K562 (cell line): ENCODE results near the gene RYR3. TPM values are rescaled to one million over a fixed set of nuclear protein-coding genes. Genes with fewer than 3 reads are reported as not detected.
A peak's percentile ranks its signal among the peaks of the same experiment; 100 is the strongest.

ENCODE experiments used
- ATAC-seq: fragments of 200-7000 bp; cut with Tn5 transposase; 3 replicates; pipeline ENCODE4 v1.9.1; 2020; ENCODE audit warnings: moderate library complexity
- BruUV-seq: library from RNA; stranded (reverse); fragments of 400-500 nt; replicated peaks from 2 replicates; lab custom pipeline; 2021; lab: Mats Ljungman, UMichigan
- CTCF ChIA-PET: fragments of 300-600 bp; formaldehyde crosslinking; extraction: SDS; loops from one replicate; lab custom pipeline; 2021; ENCODE audit warnings: low intra/inter-chr PET ratio; lab: Yijun Ruan, JAX
- POLR2A ChIA-PET: fragments of 300-600, 350-650 bp; sonication (Branson Sonifier 250); formaldehyde crosslinking; extraction: SDS; loops from one replicate; lab custom pipeline; 2021; ENCODE audit warnings: antibody characterized with exemption, inconsistent platforms; lab: Yijun Ruan, JAX
- DNase-seq, 4 experiments: peaks; one replicate each; pipeline versions ENCODE4 v3.0.0 to v3.0.0-alpha.2; 2011 to 2018; ENCODE audit warnings: low spot score in 3 of 4, mixed read lengths in 3 of 4; ENCODE audit errors: extremely low read depth in 1 of 4
- FAIRE-seq: peaks from 2 replicates; lab custom pipeline; 2011; peaks lifted over from hg19 to GRCh38; lab: Jason Lieb, UNC
- H2AFZ ChIP-seq: 2 replicates; pipeline ENCODE4 v1.6.0; 2011; ENCODE audit warnings: low read depth, low read length, control low read depth, inconsistent platforms
- H3K27ac ChIP-seq: fragments of 200-600 bp; 3 replicates; pipeline ENCODE4 v1.8.0; 2011; ENCODE audit warnings: low read depth, mild to moderate bottlenecking, control low read depth, inconsistent platforms, low read length, moderate library complexity, mixed read lengths; ENCODE audit errors: extremely low read depth
- H3K27me3 ChIP-seq, 2 experiments: fragments of 300-600 bp in 1 of 2; 2 replicates in 1 of 2; 3 replicates in 1 of 2; pipeline versions ENCODE4 v1.6.0 to v1.8.0; 2011; ENCODE audit warnings: inconsistent platforms in 2 of 2, low read length in 2 of 2, mild to moderate bottlenecking in 1 of 2, mixed read lengths in 1 of 2, moderate library complexity in 1 of 2; ENCODE audit not compliant: control insufficient read depth in 2 of 2, insufficient read depth in 2 of 2
- H3K36me3 ChIP-seq: fragments of 300-600 bp; 3 replicates; pipeline ENCODE4 v1.8.0; 2011; ENCODE audit warnings: mild to moderate bottlenecking, low read length, inconsistent platforms; ENCODE audit not compliant: control insufficient read depth, insufficient read depth
- H3K4me1 ChIP-seq, 2 experiments: fragments of 200-600 bp in 1 of 2; replicated peaks in 1 of 2; 2 replicates in 1 of 2; 3 replicates in 1 of 2; pipeline versions ENCODE4 v1.5.1 to v1.8.0; 2011; ENCODE audit warnings: inconsistent platforms in 2 of 2, low read length in 2 of 2, mild to moderate bottlenecking in 1 of 2, mixed read lengths in 1 of 2, moderate library complexity in 1 of 2; ENCODE audit not compliant: control insufficient read depth in 2 of 2, insufficient read depth in 2 of 2
- H3K4me2 ChIP-seq: 2 replicates; pipeline ENCODE4 v1.6.1; 2011; ENCODE audit warnings: low read length, control low read depth, inconsistent platforms, mixed read lengths; ENCODE audit not compliant: insufficient read depth
- H3K4me3 ChIP-seq: fragments of 200-600 bp; sonication (generic), shearing (Covaris generic); 2 replicates; pipeline ENCODE4 v1.5.1; 2016; ENCODE audit warnings: control low read depth, inconsistent platforms
- H3K79me2 ChIP-seq: fragments of 200-600 bp; 3 replicates; pipeline ENCODE4 v1.8.0; 2011; ENCODE audit warnings: low read length, inconsistent platforms; ENCODE audit not compliant: control insufficient read depth, insufficient read depth
- H3K9ac ChIP-seq, 2 experiments: 2 replicates each; pipeline versions ENCODE4 v1.6.0 to v1.6.1; 2011; ENCODE audit warnings: low read depth in 2 of 2, low read length in 2 of 2, control low read depth in 1 of 2, inconsistent platforms in 1 of 2, mild to moderate bottlenecking in 1 of 2, mixed read lengths in 1 of 2; ENCODE audit not compliant: insufficient read depth in 1 of 2
- H3K9me1 ChIP-seq: one replicate; pipeline ENCODE4 v1.6.0; 2011; ENCODE audit warnings: inconsistent platforms, mild to moderate bottlenecking, low read length, moderate library complexity; ENCODE audit not compliant: control insufficient read depth, insufficient read depth
- H3K9me3 ChIP-seq: replicated peaks from 2 replicates; pipeline ENCODE4 v1.5.1; 2011; ENCODE audit warnings: low read depth, low read length, inconsistent platforms; ENCODE audit not compliant: control insufficient read depth, insufficient read depth
- H4K20me1 ChIP-seq: replicated peaks from 2 replicates; pipeline ENCODE4 v1.6.1; 2011; ENCODE audit warnings: low read length, inconsistent platforms, mixed read lengths; ENCODE audit not compliant: control insufficient read depth, insufficient read depth
- PRPF4 ChIP-seq: fragments of 200-400 bp; formaldehyde crosslinking; IDR thresholded peaks from one replicate; pipeline ENCODE4 v1.6.1; 2017; ENCODE audit warnings: low read length, low read depth, mild to moderate bottlenecking; ENCODE audit not compliant: insufficient read depth, poor library complexity, severe bottlenecking
- ZFP36 ChIP-seq: fragments of 150-350 bp; IDR thresholded peaks from 2 replicates; pipeline ENCODE4 v1.6.1; 2018; ENCODE audit warnings: low read length, low read depth; ENCODE audit not compliant: partially characterized antibody
- ZNF12 ChIP-seq: sonication (generic); formaldehyde crosslinking; IDR thresholded peaks from 2 replicates; pipeline ENCODE4 v1.4.0; 2020; ENCODE audit warnings: mild to moderate bottlenecking, missing genetic modification reagents
- WGBS: fragments of 100-300 bp; shearing (Covaris generic); methylation state at CpG from one replicate; pipeline ENCODE4 v1.1.6; 2016; ENCODE audit warnings: low coverage, mixed read lengths; ENCODE audit not compliant: insufficient coverage; ENCODE audit errors: missing lambda C conversion rate; 5-methylcytosine and 5-hydroxymethylcytosine counted together
- in situ Hi-C: fragments of 300-500 bp; cut with MboI; formaldehyde crosslinking; loops from 4 replicates; pipeline ENCODE4 v1.15.0; 2018; ENCODE audit warnings: inconsistent platforms, mixed read lengths
- intact Hi-C: fragments of 100-400 bp; cut with micrococcal nuclease; formaldehyde crosslinking; loops from 2 replicates; pipeline ENCODE4 v1.14.2; 2022
- polyA plus RNA-seq, 8 experiments: library from polyadenylated mRNA; depleted of rRNA in 4 of 8; stranded (reverse) in 5 of 8; unstranded in 3 of 8; fragments of >200 nt; fragmentation: Nextera tagmentation in 2 of 8; fragmentation: Illumina TruSeq in 1 of 8; extraction: Ambion mirVana in 2 of 8; extraction: Trizol in 1 of 8; gene quantifications; 2 replicates each; pipeline versions ENCODE4 v1.2.1 to v1.2.3, GENCODE V29; 2011 to 2014; ENCODE audit warnings: inconsistent platforms in 1 of 8, missing spikeins in 1 of 8
- total RNA-seq, 7 experiments: library from RNA; depleted of rRNA in 6 of 7; stranded (reverse); fragments of >200 nt in 6 of 7; fragmentation: Illumina TruSeq in 2 of 7; extraction: Trizol in 2 of 7; gene quantifications; 2 replicates each; pipeline versions ENCODE4 v1.2.1 to v1.2.3, GENCODE V29; 2011 to 2021; ENCODE audit warnings: low replicate concordance in 1 of 7
- TF ChIP-seq, protein P1 (sequence below): fragments of 450-650 bp; IDR thresholded peaks from 2 replicates; pipeline ENCODE4 v1.6.1; 2016
- TF ChIP-seq, protein P2 (sequence below), 2 experiments: IDR thresholded peaks in 1 of 2; conservative IDR thresholded peaks in 1 of 2; 2 replicates each; pipeline ENCODE4 v1.6.1; 2016; ENCODE audit warnings: low read depth in 2 of 2, mild to moderate bottlenecking in 1 of 2, missing compliant biosample characterization in 1 of 2, missing genetic modification characterization in 1 of 2, moderate library complexity in 1 of 2

RYR3 gene
- total and polyA plus RNA-seq, 9 of the 15 experiments (the other 6 are each of a cell fraction or from before 2014, with no cell fraction given) = 0.04 TPM; not detected in 8

GRCh38 chr15:33807665-33808064, 496.9 kb downstream of the RYR3 start:
- no TSS peak for BruUV-seq
- H3K79me2 ChIP-seq = no peaks in the 10 kb centered on the region

More at GRCh38 chr15:33807665-33808064, 496.9 kb downstream of the RYR3 start:
- Histone ChIP-seq H3K27me3 (peaks cover 10 to 28% of the 10 kb centered on the region in 2 experiments; a peak in 4 of 5 replicates), H3K9me3 (no peaks in the 10 kb centered on the region), H4K20me1 (no peaks in the 10 kb centered on the region; the same call in 1 of the 2 replicates), H3K4me3 (no peak overlapping the region), H3K4me2 (no peak overlapping the region), H3K27ac (no peak overlapping the region), H2AFZ (no peak overlapping the region)
- WGBS = 0% methylated on average over 5 of the region's 5 CpGs
- no peak for ATAC-seq
- no peak for DNase-seq
- no peak for FAIRE-seq
- ChIA-PET POLR2A (no interaction called here), CTCF (no interaction called here)
- intact Hi-C loops (no loop called here), in situ Hi-C loops (no loop called here)
- TF ChIP-seq ZFP36 (no peak), PRPF4 (no peak), ZNF12 (CRISPR knock-in tag) (0 out of 2 replicates have a peak, but pooled peaks have one; percentile 30)
- TF ChIP-seq, protein P1, sequence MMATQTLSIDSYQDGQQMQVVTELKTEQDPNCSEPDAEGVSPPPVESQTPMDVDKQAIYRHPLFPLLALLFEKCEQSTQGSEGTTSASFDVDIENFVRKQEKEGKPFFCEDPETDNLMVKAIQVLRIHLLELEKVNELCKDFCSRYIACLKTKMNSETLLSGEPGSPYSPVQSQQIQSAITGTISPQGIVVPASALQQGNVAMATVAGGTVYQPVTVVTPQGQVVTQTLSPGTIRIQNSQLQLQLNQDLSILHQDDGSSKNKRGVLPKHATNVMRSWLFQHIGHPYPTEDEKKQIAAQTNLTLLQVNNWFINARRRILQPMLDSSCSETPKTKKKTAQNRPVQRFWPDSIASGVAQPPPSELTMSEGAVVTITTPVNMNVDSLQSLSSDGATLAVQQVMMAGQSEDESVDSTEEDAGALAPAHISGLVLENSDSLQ = peak; percentile 60; the same call in 1 of the 2 replicates
- TF ChIP-seq, protein P2, sequence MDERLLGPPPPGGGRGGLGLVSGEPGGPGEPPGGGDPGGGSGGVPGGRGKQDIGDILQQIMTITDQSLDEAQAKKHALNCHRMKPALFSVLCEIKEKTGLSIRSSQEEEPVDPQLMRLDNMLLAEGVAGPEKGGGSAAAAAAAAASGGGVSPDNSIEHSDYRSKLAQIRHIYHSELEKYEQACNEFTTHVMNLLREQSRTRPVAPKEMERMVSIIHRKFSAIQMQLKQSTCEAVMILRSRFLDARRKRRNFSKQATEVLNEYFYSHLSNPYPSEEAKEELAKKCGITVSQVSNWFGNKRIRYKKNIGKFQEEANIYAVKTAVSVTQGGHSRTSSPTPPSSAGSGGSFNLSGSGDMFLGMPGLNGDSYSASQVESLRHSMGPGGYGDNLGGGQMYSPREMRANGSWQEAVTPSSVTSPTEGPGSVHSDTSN (CRISPR knock-in tag; IDR thresholded peaks at IDR 0.05; ENCODE audit: low read depth) = no peak
- TF ChIP-seq, protein P2 (tag; conservative IDR thresholded peaks at IDR 0.05; ENCODE audit: low read depth) = no peak
- TF ChIP-seq, all 486 proteins: peak for 2
- no peak overlapping the region for H3K9ac ChIP-seq
- no peaks in the 10 kb centered on the region for H3K4me1 ChIP-seq
- no peaks in the 10 kb centered on the region for H3K36me3 ChIP-seq
- no peaks in the 10 kb centered on the region for H3K9me1 ChIP-seq
